Measurements from ENCODE around the gene ARSK. TPM values are rescaled to one million over a fixed set of nuclear protein-coding genes. Genes with fewer than 3 reads are reported as not detected.

Gene ARSK, protein sequence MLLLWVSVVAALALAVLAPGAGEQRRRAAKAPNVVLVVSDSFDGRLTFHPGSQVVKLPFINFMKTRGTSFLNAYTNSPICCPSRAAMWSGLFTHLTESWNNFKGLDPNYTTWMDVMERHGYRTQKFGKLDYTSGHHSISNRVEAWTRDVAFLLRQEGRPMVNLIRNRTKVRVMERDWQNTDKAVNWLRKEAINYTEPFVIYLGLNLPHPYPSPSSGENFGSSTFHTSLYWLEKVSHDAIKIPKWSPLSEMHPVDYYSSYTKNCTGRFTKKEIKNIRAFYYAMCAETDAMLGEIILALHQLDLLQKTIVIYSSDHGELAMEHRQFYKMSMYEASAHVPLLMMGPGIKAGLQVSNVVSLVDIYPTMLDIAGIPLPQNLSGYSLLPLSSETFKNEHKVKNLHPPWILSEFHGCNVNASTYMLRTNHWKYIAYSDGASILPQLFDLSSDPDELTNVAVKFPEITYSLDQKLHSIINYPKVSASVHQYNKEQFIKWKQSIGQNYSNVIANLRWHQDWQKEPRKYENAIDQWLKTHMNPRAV
- 16.7 and 22.3 TPM in 2 replicates for total RNA-seq

DNA sequence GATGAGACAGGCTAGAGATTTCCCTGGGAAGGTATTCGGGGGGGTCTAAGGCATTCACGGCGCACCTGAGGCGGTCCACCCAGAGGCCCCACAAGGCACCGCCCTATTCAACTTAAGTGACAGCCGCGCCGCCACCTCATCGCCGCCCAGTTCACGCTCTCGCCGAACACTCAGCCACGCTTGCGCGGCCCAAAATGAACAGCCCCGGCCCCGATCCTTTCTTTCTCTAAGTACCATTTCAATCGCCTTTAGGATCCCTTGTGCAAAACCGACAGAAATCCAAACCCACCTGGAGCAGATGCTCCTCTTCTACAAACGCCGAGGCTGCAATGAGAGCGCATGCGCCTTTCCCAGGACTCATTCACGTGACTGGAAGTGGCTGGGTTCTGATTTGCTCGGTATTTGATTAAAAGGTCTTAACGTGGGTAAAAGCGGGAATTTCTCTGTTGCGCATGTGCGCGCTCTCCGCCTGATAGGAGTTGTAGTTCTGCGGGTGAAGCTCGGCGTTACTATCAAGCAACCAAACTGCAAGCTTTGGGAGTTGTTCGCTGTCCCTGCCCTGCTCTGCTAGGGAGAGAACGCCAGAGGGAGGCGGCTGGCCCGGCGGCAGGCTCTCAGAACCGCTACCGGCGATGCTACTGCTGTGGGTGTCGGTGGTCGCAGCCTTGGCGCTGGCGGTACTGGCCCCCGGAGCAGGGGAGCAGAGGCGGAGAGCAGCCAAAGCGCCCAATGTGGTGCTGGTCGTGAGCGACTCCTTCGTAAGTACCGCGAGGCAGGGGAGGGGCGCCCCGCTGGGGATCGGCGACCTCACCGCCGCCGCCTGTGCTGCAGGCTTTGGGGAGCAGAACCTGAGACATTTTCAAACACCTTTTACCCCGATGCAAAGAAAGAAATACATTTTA lies at the start of gene ARSK, which contains the start of gene SKIC3:
Gene ARSK, plus strand, starts transcription at position 455 of the 902 bp plus-strand sequence. Its CDS starts 178 bp downstream, at position 633.
Gene SKIC3, minus strand, starts transcription at position 331 of the 902 bp plus-strand sequence. CDS start 7,827 bp downstream, outside the sequence.

DNA sequence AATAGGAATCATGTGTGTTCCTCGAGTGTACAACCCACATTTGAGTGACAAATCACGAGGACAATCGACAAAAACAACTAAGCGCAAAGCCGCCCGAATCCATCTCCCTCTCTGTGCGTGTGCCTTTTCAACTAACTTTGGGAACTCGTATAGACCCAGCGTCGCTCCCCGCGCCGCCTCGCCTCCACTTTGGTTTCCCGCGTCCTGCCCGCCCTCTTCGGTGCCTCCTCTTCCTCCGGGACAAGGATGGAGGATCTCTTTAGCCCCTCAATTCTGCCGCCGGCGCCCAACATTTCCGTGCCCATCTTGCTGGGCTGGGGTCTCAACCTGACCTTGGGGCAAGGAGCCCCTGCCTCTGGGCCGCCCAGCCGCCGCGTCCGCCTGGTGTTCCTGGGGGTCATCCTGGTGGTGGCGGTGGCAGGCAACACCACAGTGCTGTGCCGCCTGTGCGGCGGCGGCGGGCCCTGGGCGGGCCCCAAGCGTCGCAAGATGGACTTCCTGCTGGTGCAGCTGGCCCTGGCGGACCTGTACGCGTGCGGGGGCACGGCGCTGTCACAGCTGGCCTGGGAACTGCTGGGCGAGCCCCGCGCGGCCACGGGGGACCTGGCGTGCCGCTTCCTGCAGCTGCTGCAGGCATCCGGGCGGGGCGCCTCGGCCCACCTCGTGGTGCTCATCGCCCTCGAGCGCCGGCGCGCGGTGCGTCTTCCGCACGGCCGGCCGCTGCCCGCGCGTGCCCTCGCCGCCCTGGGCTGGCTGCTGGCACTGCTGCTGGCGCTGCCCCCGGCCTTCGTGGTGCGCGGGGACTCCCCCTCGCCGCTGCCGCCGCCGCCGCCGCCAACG lies 65.3 kb downstream of the ARSK start, which contains the start of gene GPR150:
Gene GPR150, plus strand, starts transcription at position 58 of the 840 bp plus-strand sequence. Its CDS starts 189 bp downstream, at position 247.

DNA sequence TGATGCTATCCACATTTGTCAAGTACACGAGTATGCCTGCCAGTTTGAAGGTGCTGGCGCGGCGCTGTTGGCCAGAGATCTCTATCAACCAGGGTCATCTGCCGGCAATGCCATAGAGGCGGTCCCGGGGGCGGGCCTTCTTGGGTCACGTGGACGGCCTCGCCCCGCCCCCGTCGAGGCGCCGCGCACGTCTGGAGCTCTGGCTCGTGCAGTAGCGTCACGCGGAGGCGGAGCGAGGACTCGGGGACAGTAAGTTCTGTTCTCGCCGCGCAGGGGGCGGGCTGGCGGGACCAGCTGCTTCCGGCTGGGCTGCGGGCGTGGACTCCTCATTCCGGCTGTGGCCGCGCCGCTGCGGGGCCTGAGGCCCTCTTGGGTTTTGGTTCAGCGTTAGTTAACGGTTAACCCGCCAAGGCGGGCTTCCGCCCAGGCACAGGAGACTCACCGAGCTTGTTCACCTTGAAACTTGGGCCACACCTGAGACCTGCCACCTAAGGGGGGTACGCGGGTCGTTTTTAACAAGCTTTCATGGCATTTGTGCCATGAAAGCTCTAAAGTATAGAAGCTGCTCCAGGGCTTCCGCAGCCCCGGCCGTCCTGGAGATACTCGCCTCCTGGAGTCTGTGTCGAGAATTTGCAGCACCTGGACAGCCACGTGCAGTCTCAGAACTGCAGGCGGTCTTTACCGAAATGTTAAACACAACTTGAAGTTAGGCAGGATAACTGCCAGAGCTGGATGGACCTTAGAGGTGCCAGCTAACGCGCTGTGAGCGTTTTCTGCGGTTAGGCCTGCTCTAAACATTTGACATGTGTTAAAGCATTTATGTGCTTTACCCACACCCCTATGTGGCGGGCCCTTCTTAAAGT lies 91.9 kb downstream of the ARSK start, which contains the start of gene RFESD:
Gene RFESD, plus strand, starts transcription at position 209 of the 863 bp plus-strand sequence. CDS start 5,495 bp downstream, outside the sequence.

Other genes with a start within 250 kb of the ARSK start
- gene FAM81B, start 163.7 kb upstream of the ARSK start, total RNA-seq, result not detected in 2 replicates
- gene SKIC3, start 124 bp upstream of the ARSK start, total RNA-seq, result 72.4 and 87.9 TPM in 2 replicates
- gene GPR150, start 65.0 kb downstream of the ARSK start, total RNA-seq, result 0.18 and 0.86 TPM in 2 replicates
- gene RFESD, start 91.7 kb downstream of the ARSK start, total RNA-seq, result 0.58 and 2.1 TPM in 2 replicates
- gene SPATA9, start 127.9 kb downstream of the ARSK start, total RNA-seq, result not detected in 2 replicates
- 121 and 151 TPM in 2 replicates for gene RHOBTB3, start 176.2 kb downstream of the ARSK start, total RNA-seq

Data from myometrial cell (primary cell).